HL-60 (cell line): ENCODE results near the gene NME7.

Experiments used
- DNase-seq, 2 experiments: peaks; one replicate each; pipeline ENCODE4 v3.0.0-alpha.2; 2010 to 2020; ENCODE audit warnings: low read depth in 1 of 2, low spot score in 1 of 2
- H3K27ac ChIP-seq: fragments of 250-450 bp; sonication (Bioruptor Pico); replicated peaks from 2 replicates; pipeline ENCODE4 v1.5.1; 2020; ENCODE audit warnings: mild to moderate bottlenecking, moderate library complexity
- H3K27me3 ChIP-seq: fragments of 250-450 bp; sonication (Bioruptor Pico); 2 replicates; pipeline ENCODE4 v1.5.1; 2021; ENCODE audit warnings: mild to moderate bottlenecking, moderate library complexity; ENCODE audit not compliant: insufficient read depth, poor library complexity, severe bottlenecking
- H3K4me3 ChIP-seq: replicated peaks from 2 replicates; pipeline ENCODE4 v1.5.1; 2011; ENCODE audit warnings: mild to moderate bottlenecking, control low read depth, low read length; ENCODE audit not compliant: insufficient read depth
- CTCF ChIP-seq: IDR thresholded peaks from one replicate; pipeline ENCODE4 v1.5.1; 2011; ENCODE audit warnings: low read length, control low read depth, inconsistent platforms; ENCODE audit not compliant: insufficient read depth
- GABPA ChIP-seq: IDR thresholded peaks from 2 replicates; pipeline ENCODE4 v1.6.1; 2012; ENCODE audit warnings: low read depth
- POLR2AphosphoS5 ChIP-seq: IDR thresholded peaks from 2 replicates; pipeline ENCODE4 v1.6.1; 2012; ENCODE audit warnings: low read depth
- REST ChIP-seq: IDR thresholded peaks from 2 replicates; pipeline ENCODE4 v1.6.1; 2012; ENCODE audit warnings: low read depth; ENCODE audit not compliant: insufficient replicate concordance
- SPI1 ChIP-seq: IDR thresholded peaks from 2 replicates; pipeline ENCODE4 v1.6.1; 2012; ENCODE audit warnings: low read depth, mild to moderate bottlenecking, borderline replicate concordance

The NME7 gene

GRCh38 chr1:169316556-169316955 is 51.0 kb downstream of the NME7 start:
- TF ChIP-seq SPI1 (no peak), POLR2AphosphoS5 (no peak), GABPA (no peak), REST (no peak), CTCF (no peak)
- H3K4me3 ChIP-seq = no peak overlapping the region
- H3K27ac ChIP-seq = no peak overlapping the region
- H3K27me3 ChIP-seq = no peaks in the 10 kb centered on the region
- no peak for DNase-seq

GRCh38 chr1:169312084-169312954 is 55.3 kb downstream of the NME7 start:
- H3K27me3 ChIP-seq = no peaks in the 10 kb centered on the region
- H3K4me3 ChIP-seq = no peak overlapping the region
- peak; percentile 32 to 60 for DNase-seq
- no peak overlapping the region for H3K27ac ChIP-seq
- TF ChIP-seq REST = peak; percentile 43
- TF ChIP-seq CTCF = no peak

GRCh38 chr1:169309178-169310166 is 58.1 kb downstream of the NME7 start:
- no peak overlapping the region for H3K4me3 ChIP-seq
- peak in 1 of 2 experiments; percentile 39 for DNase-seq
- TF ChIP-seq REST = no peak
- TF ChIP-seq CTCF = no peak
- TF ChIP-seq GABPA = no peak
- TF ChIP-seq SPI1 = no peak
- TF ChIP-seq POLR2AphosphoS5 = no peak
- peak overlapping the region; percentile 55 for H3K27ac ChIP-seq
- no peaks in the 10 kb centered on the region for H3K27me3 ChIP-seq
